ENCODE results near the gene IVD.

The IVD gene

DNA sequence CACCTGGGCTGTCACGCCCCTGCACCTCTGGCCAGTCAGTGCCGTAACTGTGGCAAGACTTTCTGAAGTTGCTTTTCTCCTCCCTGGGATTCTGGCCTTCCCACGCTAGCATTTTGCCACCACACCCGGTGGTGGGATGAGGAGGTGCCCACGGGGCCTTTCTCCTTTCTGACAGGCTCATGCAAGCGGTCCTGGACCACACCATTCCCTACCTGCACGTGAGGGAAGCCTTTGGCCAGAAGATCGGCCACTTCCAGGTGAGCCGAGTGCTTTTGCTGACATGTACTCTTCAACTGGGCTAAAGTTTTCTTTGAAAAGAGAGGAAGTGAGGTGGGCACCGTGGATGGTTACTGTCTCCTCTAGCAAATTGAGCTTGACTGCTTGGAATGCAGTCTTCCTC is 9.6 kb downstream of the IVD start:
- Mint-ChIP-seq H3K27ac (no peak overlapping the region), H3K27me3 (ENCODE audit: low read depth) (no peaks in the 10 kb centered on the region), H3K4me3 (no peak overlapping the region), H3K9me3 (no peaks in the 10 kb centered on the region), H3K4me1 (ENCODE audit: low read depth) (peaks cover 2% of the 10 kb centered on the region), H3K36me3 (ENCODE audit: low read depth) (peaks cover 48% of the 10 kb centered on the region)
- no peak for DNase-seq (ENCODE audit: low spot score)

DNA sequence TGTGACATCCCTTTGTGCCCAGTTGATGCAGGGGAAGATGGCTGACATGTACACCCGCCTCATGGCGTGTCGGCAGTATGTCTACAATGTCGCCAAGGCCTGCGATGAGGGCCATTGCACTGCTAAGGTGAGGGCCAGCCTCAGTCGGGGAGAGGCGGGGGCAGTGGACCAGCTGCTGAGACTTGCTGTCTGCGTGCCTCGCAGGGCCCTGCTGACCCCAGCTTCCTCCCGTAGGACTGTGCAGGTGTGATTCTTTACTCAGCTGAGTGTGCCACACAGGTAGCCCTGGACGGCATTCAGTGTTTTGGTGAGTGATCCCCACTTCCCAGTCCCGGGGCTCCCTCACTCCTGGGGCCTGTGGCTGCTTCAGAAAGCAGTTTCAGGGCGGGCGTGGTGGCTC is 10.5 kb downstream of the IVD start:
- H3K36me3 Mint-ChIP-seq (ENCODE audit: low read depth) = peaks cover 40% of the 10 kb centered on the region
- H3K4me3 Mint-ChIP-seq = no peak overlapping the region
- no peaks in the 10 kb centered on the region for H3K27me3 Mint-ChIP-seq (ENCODE audit: low read depth)
- H3K4me1 Mint-ChIP-seq (ENCODE audit: low read depth) = peaks cover 2% of the 10 kb centered on the region
- no peak for DNase-seq (ENCODE audit: low spot score)
- H3K27ac Mint-ChIP-seq = no peak overlapping the region
- H3K9me3 Mint-ChIP-seq = no peaks in the 10 kb centered on the region

DNA sequence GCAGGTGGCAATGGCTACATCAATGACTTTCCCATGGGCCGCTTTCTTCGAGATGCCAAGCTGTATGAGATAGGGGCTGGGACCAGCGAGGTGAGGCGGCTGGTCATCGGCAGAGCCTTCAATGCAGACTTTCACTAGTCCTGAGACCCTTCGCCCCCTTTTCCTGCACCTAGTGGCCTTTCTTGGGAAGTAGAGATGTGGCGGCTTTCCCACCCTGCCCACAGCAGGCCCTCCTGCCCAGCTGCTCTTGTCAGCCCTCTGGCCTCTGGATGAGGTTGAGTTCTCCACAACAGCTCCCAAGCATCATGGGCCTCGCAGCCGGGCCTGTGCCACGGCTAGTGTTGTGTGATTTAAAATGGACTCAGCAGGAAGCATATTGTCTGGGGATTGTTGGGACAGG is 12.5 kb downstream of the IVD start:
- no peak overlapping the region for H3K4me3 Mint-ChIP-seq
- no peaks in the 10 kb centered on the region for H3K9me3 Mint-ChIP-seq
- no peaks in the 10 kb centered on the region for H3K4me1 Mint-ChIP-seq (ENCODE audit: low read depth)
- no peak for DNase-seq (ENCODE audit: low spot score)
- no peaks in the 10 kb centered on the region for H3K27me3 Mint-ChIP-seq (ENCODE audit: low read depth)
- peaks cover 24% of the 10 kb centered on the region for H3K36me3 Mint-ChIP-seq (ENCODE audit: low read depth)
- H3K27ac Mint-ChIP-seq = no peak overlapping the region

DNA sequence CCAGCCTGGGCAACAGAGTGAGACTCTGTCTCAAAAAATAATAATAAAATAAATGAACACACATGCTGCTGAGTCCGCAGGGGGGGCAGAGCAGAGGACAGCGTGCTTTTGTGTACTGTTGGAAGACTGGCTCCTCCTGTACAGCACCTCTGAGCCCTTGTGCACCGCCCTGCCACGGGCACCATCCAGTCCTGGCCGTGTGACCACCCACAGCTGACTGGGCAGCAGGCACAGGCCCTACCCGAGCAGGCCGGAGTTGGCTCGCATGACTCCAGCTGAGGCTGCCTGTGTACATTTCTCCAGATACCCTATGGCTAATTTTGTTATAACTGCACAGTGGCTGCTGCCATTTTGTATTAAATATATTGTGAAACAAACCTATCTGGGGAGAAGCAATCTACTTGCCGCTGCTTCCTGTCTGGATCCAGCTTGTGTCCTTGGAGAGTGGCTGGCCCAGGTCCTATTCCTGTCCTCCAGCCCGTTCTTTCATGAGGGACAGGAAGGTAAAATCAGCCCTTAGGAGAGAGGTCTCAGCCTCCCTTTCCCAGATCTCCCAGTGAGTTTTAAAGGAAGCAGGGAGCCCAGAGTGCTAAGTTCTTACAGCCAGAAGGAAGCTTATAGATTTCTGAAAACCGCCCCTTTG is 14.6 kb downstream of the IVD start:
- no peaks in the 10 kb centered on the region for H3K4me1 Mint-ChIP-seq (ENCODE audit: low read depth)
- no peaks in the 10 kb centered on the region for H3K27me3 Mint-ChIP-seq (ENCODE audit: low read depth)
- no peak overlapping the region for H3K27ac Mint-ChIP-seq
- DNase-seq (ENCODE audit: low spot score) = no peak
- H3K4me3 Mint-ChIP-seq = no peak overlapping the region
- H3K9me3 Mint-ChIP-seq = no peaks in the 10 kb centered on the region
- peaks cover 12% of the 10 kb centered on the region for H3K36me3 Mint-ChIP-seq (ENCODE audit: low read depth)

DNA sequence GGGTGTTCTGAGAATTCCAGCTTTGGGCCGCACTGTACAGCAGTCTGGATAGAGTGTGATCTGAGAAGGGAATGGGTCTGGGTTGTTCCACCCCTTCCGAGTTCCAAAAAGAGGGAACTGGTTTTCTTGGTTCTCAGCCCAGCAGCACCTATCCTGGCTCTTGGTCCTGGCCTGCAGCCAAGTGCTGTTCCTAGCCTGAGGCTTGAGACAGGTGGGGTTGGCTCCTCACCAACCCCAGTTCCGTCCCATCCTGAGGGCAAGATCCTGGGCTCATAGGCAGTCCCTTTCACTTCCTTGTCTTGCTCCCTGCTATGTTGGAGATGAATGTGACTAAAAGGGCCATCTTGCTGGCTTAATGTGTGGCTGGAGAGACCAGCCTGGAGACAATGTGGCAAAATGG is 15.2 kb downstream of the IVD start:
- Mint-ChIP-seq H3K27ac (no peak overlapping the region), H3K27me3 (ENCODE audit: low read depth) (no peaks in the 10 kb centered on the region), H3K36me3 (ENCODE audit: low read depth) (peaks cover 7% of the 10 kb centered on the region), H3K9me3 (no peaks in the 10 kb centered on the region), H3K4me3 (no peak overlapping the region), H3K4me1 (ENCODE audit: low read depth) (no peaks in the 10 kb centered on the region)
- no peak for DNase-seq (ENCODE audit: low spot score)

DNA sequence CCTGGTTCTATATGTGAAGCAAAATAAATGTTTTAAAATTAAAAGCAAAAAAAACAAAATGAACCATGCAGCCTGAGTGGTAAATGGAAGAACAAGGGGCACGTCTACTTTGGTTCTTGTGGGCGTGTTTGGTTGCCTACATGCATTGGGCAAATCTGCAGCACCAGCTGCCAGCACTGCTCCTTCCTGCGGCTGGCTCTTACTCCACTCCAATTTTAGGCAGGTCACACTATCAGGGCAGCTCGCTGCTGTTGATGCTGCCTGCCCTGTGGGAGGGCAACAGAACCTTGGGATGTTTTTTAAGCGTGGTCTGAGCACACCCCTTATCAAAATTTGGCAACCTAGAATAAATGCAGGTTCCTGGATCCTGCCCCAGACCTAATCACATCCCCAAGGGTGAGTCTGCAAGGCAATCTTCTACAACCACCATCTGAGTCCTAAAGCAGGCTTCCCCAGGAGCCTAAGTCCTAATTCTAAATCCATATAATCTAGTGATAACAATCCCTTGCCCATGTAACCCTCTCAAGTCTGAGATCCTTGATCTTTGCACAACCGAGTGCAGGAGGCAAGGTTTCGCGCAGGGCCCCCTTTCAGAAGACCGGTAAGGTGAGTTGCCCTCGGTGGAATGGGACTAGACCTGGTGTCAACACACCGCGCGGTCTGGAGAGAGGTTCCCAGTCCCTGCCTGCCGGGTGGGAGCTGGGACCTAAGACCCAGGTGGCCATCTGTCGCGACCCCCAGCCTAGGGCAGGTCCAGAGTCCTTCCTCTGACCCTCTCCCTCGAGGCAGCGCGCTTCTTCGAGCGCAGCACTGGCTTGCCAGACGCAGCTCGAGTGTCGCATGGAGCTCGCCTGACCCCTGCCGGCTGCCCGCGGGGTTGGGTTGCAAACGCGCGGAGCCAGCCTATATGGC is 15.9 kb downstream of the IVD start:
- peak; percentile 71 for DNase-seq (ENCODE audit: low spot score)
- H3K4me3 Mint-ChIP-seq = no peak overlapping the region
- no peaks in the 10 kb centered on the region for H3K27me3 Mint-ChIP-seq (ENCODE audit: low read depth)

DNA sequence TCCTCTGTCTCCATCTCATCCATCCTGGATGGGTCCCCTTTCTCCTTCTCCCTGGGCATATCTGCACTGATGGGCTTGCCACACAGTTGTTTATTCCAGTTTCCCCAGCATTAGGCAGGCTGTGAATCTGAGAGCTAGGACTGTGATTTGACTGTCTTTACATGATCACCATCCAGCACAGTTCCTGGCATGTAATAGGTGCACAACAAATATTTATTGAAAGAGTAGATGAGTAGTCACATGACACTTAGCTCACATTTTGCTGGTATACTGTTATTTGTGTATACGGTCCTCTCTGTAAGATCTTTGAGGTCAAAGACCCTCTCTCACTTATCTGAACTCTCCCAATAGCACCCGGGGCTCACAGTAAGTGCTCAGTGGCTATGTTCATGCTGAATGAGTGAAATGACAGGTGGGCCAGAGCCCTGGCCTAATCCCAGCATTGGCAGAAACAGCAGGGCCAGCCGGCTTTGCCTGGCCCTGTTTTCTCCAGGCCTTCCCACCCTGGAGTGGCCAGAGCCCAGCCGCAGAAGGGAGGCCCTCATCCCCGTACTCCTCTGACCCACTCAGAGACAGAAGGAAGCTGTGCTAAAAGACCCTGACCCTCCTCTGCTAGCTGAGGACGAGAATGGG is 19.0 kb downstream of the IVD start:
- Mint-ChIP-seq H3K27ac (no peak overlapping the region), H3K27me3 (ENCODE audit: low read depth) (peaks cover under 1% of the 10 kb centered on the region), H3K36me3 (ENCODE audit: low read depth) (no peaks in the 10 kb centered on the region), H3K4me1 (ENCODE audit: low read depth) (no peaks in the 10 kb centered on the region), H3K4me3 (no peak overlapping the region), H3K9me3 (no peaks in the 10 kb centered on the region)
- no peak for DNase-seq (ENCODE audit: low spot score)

More for the DNA sequence above, 15.9 kb downstream of the IVD start:
- Mint-ChIP-seq H3K36me3 (ENCODE audit: low read depth) (peaks cover 7% of the 10 kb centered on the region), H3K27ac (no peak overlapping the region), H3K4me1 (ENCODE audit: low read depth) (no peaks in the 10 kb centered on the region), H3K9me3 (no peaks in the 10 kb centered on the region)

DNA sequence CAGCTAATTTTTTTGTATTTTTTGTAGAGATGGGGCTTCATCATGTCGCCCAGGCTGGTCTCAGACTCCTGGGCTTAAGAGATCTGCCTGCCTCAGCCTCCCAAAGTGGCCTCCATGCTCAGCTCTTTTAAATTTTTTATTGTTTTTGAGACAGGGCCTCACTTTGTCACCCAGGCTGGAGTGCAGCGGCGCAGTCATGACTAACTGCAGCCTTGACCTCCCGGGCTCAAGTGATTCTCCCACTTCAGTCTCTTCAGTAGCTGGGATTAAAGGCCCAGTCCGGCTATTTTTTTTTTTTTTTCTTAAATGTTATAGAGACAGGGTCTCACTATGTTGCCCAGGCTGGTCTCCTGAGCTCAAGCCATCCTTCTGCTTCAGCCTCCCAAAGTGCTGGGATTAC is 20.1 kb downstream of the IVD start:
- no peak for DNase-seq (ENCODE audit: low spot score)
- no peaks in the 10 kb centered on the region for H3K4me1 Mint-ChIP-seq (ENCODE audit: low read depth)
- peaks cover 2% of the 10 kb centered on the region for H3K27me3 Mint-ChIP-seq (ENCODE audit: low read depth)
- no peaks in the 10 kb centered on the region for H3K9me3 Mint-ChIP-seq
- no peaks in the 10 kb centered on the region for H3K36me3 Mint-ChIP-seq (ENCODE audit: low read depth)
- H3K4me3 Mint-ChIP-seq = no peak overlapping the region
- H3K27ac Mint-ChIP-seq = no peak overlapping the region

DNA sequence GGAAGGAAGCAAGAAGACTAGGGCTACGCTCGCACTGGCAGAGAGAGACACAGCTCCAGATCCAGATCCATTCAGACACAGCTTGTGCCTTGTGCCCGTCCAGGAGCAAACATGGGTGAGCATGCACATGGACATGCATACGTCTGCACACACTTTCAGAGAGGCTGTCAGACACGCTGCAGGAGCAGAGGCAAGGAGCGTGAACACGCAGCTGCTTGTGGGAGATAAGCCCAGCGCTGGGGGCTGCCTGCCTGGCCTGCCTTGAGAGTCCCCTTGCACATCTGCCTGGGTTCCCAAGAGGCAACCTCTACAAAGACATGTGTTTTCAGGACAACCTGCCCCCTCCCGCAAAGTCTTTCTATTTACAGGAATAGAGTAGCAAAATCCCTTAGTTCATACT is 21.6 kb downstream of the IVD start:
- Mint-ChIP-seq H3K9me3 (no peaks in the 10 kb centered on the region), H3K4me1 (ENCODE audit: low read depth) (no peaks in the 10 kb centered on the region), H3K4me3 (no peak overlapping the region), H3K27me3 (ENCODE audit: low read depth) (peaks cover 2% of the 10 kb centered on the region), H3K27ac (no peak overlapping the region), H3K36me3 (ENCODE audit: low read depth) (no peaks in the 10 kb centered on the region)
- no peak for DNase-seq (ENCODE audit: low spot score)

DNA sequence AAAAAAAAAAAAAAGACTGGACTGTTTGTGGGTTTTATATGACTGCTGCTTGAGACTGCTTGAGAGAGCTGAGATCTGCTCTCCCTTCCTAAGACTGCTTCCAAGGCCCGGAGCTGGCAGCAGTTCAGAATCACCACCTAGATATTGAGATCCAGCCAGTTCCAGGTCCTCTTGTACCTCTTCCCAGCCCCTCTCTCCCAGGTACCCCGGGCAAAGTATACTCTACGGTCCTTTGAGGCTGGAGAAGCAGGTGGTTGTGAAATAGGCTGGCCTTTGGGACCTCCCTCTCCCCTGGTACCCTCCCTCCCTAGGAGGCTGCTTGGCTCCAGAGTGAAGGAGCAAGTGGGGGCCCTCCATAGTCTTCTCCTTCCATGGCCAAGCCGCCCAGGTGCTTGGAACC is 22.6 kb downstream of the IVD start:
- no peak for DNase-seq (ENCODE audit: low spot score)
- no peaks in the 10 kb centered on the region for H3K4me1 Mint-ChIP-seq (ENCODE audit: low read depth)
- no peaks in the 10 kb centered on the region for H3K36me3 Mint-ChIP-seq (ENCODE audit: low read depth)
- peaks cover 5% of the 10 kb centered on the region for H3K27me3 Mint-ChIP-seq (ENCODE audit: low read depth)
- H3K4me3 Mint-ChIP-seq = no peak overlapping the region
- no peak overlapping the region for H3K27ac Mint-ChIP-seq
- H3K9me3 Mint-ChIP-seq = no peaks in the 10 kb centered on the region

DNA sequence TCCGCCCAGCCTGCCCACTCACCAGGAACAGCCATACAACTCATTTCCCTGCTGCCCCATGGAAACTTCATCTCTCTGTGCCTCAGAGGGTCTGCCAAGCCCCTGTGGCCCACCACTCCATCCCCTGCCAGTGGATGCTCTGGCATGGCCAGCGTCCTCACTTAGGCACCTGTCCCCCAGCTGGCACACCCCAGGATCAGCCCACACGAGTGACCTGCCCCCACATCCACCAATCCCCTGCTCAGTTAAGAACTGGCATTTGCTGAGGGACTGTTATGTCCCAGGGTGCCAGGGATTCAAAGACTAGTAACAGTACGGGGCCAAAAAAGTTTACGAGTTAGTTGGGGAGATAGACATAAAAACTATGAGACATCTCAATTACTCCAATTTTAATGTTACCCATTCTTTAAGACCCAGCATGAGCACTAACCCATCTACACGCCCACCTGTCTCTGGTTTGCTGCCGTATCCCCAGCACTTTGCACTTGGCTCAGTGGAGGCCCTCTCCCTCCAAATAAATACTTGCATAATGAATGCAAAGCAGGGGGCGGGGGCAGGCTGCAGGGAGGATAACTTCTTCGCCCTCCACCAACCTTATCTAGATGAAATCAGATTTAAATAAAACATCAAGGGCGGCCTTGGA is 23.6 kb downstream of the IVD start:
- DNase-seq (ENCODE audit: low spot score) = no peak
- H3K4me1 Mint-ChIP-seq (ENCODE audit: low read depth) = no peaks in the 10 kb centered on the region

DNA sequence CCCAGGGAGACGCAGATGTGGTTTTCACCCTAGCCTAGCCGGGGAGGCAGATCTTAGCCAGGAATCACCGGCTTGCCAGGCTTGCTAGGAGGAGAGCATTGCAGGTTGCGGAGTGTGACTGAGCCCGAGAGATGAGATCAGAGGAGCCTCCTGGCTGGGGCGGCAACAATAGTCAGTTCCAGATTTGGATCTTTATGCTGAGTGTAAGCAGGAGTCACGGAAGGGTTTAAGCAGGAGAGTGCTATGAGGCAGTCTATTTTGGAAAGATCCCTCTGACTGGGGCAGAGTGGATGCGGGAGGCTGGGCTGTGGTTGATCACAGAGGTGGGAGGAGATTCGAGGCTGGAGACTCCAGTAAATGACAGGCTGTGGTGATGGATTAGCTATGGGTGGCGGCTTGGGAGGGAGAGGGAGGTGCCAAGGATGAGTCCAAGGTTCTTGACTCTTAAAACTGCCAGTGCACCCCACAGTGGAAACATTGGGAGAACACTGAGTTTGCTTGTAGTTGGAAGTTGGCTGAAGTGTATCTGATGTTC is 24.7 kb downstream of the IVD start:
- Mint-ChIP-seq H3K27ac (no peak overlapping the region), H3K9me3 (no peaks in the 10 kb centered on the region), H3K4me1 (ENCODE audit: low read depth) (no peaks in the 10 kb centered on the region), H3K27me3 (ENCODE audit: low read depth) (peaks cover 23% of the 10 kb centered on the region), H3K4me3 (no peak overlapping the region), H3K36me3 (ENCODE audit: low read depth) (no peaks in the 10 kb centered on the region)
- no peak for DNase-seq (ENCODE audit: low spot score)

More for the DNA sequence above, 23.6 kb downstream of the IVD start:
- H3K9me3 Mint-ChIP-seq = no peaks in the 10 kb centered on the region
- H3K4me3 Mint-ChIP-seq = no peak overlapping the region
- peaks cover 11% of the 10 kb centered on the region for H3K27me3 Mint-ChIP-seq (ENCODE audit: low read depth)
- H3K36me3 Mint-ChIP-seq (ENCODE audit: low read depth) = no peaks in the 10 kb centered on the region
- no peak overlapping the region for H3K27ac Mint-ChIP-seq

DNA sequence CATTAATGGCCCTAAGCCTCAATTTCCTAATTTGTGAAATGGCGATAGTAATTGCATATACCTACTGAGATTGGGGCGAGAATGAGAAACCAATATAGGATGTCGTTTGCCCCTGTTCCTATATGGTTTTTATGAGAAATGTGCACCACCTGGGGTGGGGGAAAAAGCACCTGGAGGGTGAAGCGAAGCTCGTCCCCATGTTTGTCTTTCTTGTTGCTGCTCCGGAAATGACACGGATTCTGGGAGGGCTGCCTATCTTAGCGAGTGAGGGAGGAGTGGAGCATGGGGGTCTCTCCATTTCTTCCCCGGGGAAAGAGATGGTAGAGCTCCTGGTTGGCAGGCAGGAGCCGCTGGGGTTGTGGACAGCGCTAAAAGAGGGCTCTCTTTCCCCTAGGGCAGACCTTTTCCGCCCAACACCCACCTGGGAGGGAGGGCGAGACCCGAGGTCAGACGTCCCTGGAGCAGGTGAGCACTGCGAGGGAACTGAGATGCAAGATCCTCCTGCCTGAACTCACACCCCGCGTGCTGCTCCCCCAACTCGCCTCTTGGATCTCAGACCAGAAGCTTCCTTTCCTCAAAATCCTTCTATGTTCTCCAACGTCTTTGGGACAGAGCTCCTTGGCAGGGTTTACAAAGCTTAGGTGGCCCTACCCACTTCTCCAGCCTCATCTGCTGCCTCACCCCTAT is 29.6 kb downstream of the IVD start:
- Mint-ChIP-seq H3K27me3 (ENCODE audit: low read depth) (peaks cover 66% of the 10 kb centered on the region), H3K4me3 (no peak overlapping the region)
- no peak for DNase-seq (ENCODE audit: low spot score)

More for the DNA sequence above, 29.6 kb downstream of the IVD start:
- Mint-ChIP-seq H3K9me3 (no peaks in the 10 kb centered on the region), H3K36me3 (ENCODE audit: low read depth) (no peaks in the 10 kb centered on the region), H3K4me1 (ENCODE audit: low read depth) (peaks cover 15% of the 10 kb centered on the region), H3K27ac (no peak overlapping the region)

Measured in T-helper 2 cell treated with Interferon-gamma antibody and Interleukin-4, amounts not matched to agents 5 μg/mL and 100 μg/mL, for 36 hours (primary cell).